Liver (tissue), 9 donors: Measurements from ENCODE around the gene RHNO1. TPM values are rescaled to one million over a fixed set of nuclear protein-coding genes. Genes with fewer than 3 reads are reported as not detected.

ENCODE experiments used
- DNase-seq: peaks from one replicate; pipeline ENCODE4 v3.0.0-alpha.2; 2017; ENCODE audit warnings: low spot score
- H3K27ac ChIP-seq, 2 donors: one replicate each; pipeline ENCODE4 v1.7.0; 2013; ENCODE audit warnings: inconsistent platforms in 2 of 2, low read length in 2 of 2, control low read depth in 1 of 2, low read depth in 1 of 2, mild to moderate bottlenecking in 1 of 2
- H3K27me3 ChIP-seq, 4 donors: one replicate each; pipeline versions ENCODE4 v1.6.1 to v1.7.0; 2013; ENCODE audit warnings: low read length in 3 of 4, inconsistent platforms in 1 of 4, mild to moderate bottlenecking in 1 of 4, moderate library complexity in 1 of 4; ENCODE audit not compliant: control insufficient read depth in 4 of 4, insufficient read depth in 4 of 4
- H3K36me3 ChIP-seq, 4 donors: one replicate each; pipeline versions ENCODE4 v1.6.1 to v1.7.0; 2013; ENCODE audit warnings: low read length in 3 of 4, mild to moderate bottlenecking in 3 of 4, low read depth in 1 of 4, moderate library complexity in 1 of 4; ENCODE audit not compliant: control insufficient read depth in 4 of 4, insufficient read depth in 3 of 4
- H3K4me1 ChIP-seq, 4 donors: one replicate each; pipeline versions ENCODE4 v1.6.1 to v1.7.0; 2013; ENCODE audit warnings: low read length in 3 of 4, mild to moderate bottlenecking in 3 of 4, moderate library complexity in 1 of 4; ENCODE audit not compliant: control insufficient read depth in 4 of 4, insufficient read depth in 4 of 4
- H3K4me3 ChIP-seq, 3 donors: one replicate each; pipeline versions ENCODE4 v1.6.1 to v1.7.0; 2013; ENCODE audit warnings: low read length in 3 of 3, control low read depth in 1 of 3, low read depth in 1 of 3, mild to moderate bottlenecking in 1 of 3
- H3K9ac ChIP-seq, 2 donors: one replicate each; pipeline ENCODE4 v1.7.0; 2013; ENCODE audit warnings: low read length in 2 of 2, mild to moderate bottlenecking in 2 of 2, moderate library complexity in 2 of 2, control low read depth in 1 of 2, low read depth in 1 of 2
- H3K9me3 ChIP-seq, 4 donors: one replicate each; pipeline versions ENCODE4 v1.6.1 to v1.7.0; 2013; ENCODE audit warnings: low read length in 3 of 4; ENCODE audit not compliant: control insufficient read depth in 4 of 4
- CTCF ChIP-seq: fragments of 150-350 bp; IDR thresholded peaks from 2 replicates; pipeline ENCODE4 v1.5.1; 2017; ENCODE audit warnings: improper control_type of control experiment, low read depth, low read length; ENCODE audit not compliant: missing input control
- FOXA1 ChIP-seq: IDR thresholded peaks from 2 replicates; pipeline ENCODE4 v1.6.1; 2016; ENCODE audit warnings: antibody characterized with exemption
- FOXA2 ChIP-seq: IDR thresholded peaks from 2 replicates; pipeline ENCODE4 v1.6.1; 2016; ENCODE audit warnings: antibody characterized with exemption
- HNF4G ChIP-seq: IDR thresholded peaks from 2 replicates; pipeline ENCODE4 v1.6.1; 2016; ENCODE audit warnings: antibody characterized with exemption
- NR2F2 ChIP-seq: IDR thresholded peaks from 2 replicates; pipeline ENCODE4 v1.6.1; 2016; ENCODE audit warnings: antibody characterized with exemption
- RXRA ChIP-seq, 2 donors: IDR thresholded peaks; 2 replicates each; pipeline ENCODE4 v1.6.1; 2017 to 2018; ENCODE audit warnings: antibody characterized with exemption in 2 of 2, mild to moderate bottlenecking in 1 of 2
- SP1 ChIP-seq: IDR thresholded peaks from 2 replicates; pipeline ENCODE4 v1.6.1; 2018; ENCODE audit warnings: antibody characterized with exemption, mild to moderate bottlenecking
- TAF1 ChIP-seq: conservative IDR thresholded peaks from 2 replicates; pipeline ENCODE4 v1.6.1; 2016; ENCODE audit warnings: antibody characterized with exemption, mild to moderate bottlenecking
- YY1 ChIP-seq: IDR thresholded peaks from 2 replicates; pipeline ENCODE4 v1.6.1; 2016; ENCODE audit warnings: antibody characterized with exemption, mild to moderate bottlenecking
- ZBTB33 ChIP-seq: IDR thresholded peaks from 2 replicates; pipeline ENCODE4 v1.6.1; 2016; ENCODE audit warnings: antibody characterized with exemption
- WGBS: extraction: QIAGEN DNeasy Blood & Tissue Kit; methylation state at CpG from one replicate; pipeline ENCODE4 v1.1.7; 2013; 5-methylcytosine and 5-hydroxymethylcytosine counted together
- polyA plus RNA-seq, 2 donors: library from polyadenylated mRNA; stranded (reverse) in 1 of 2; unstranded in 1 of 2; fragments of 200-250 nt in 1 of 2; fragments of >200 nt in 1 of 2; fragmentation: Nextera tagmentation in 1 of 2; extraction: Ambion mirVana in 1 of 2; gene quantifications; one replicate each; pipeline versions ENCODE4 v1.2.1 to v1.2.3, GENCODE V29; 2013 to 2015
- total RNA-seq, 2 donors: library from RNA; depleted of rRNA; stranded (reverse); fragments of >200 nt; gene quantifications; one replicate each; pipeline ENCODE4 v1.2.3, GENCODE V29; 2014
- TF ChIP-seq, protein P1 (sequence below): IDR thresholded peaks from 2 replicates; pipeline ENCODE4 v1.6.1; 2016; ENCODE audit warnings: antibody characterized with exemption
- TF ChIP-seq, protein P2 (sequence below): IDR thresholded peaks from 2 replicates; pipeline ENCODE4 v1.6.1; 2016; ENCODE audit warnings: antibody characterized with exemption
- TF ChIP-seq, protein P3 (sequence below): IDR thresholded peaks from 2 replicates; pipeline ENCODE4 v1.6.1; 2016; ENCODE audit warnings: antibody characterized with exemption, mild to moderate bottlenecking
- donor health status: healthy.
- donor health status: healthy.
- donor health status: healthy.
- donor health status: healthy.
- donor health status: healthy.

RHNO1 gene
- total and polyA plus RNA-seq, 4 donors: 1.4 to 14.5 (median 2.8) TPM

DNA sequence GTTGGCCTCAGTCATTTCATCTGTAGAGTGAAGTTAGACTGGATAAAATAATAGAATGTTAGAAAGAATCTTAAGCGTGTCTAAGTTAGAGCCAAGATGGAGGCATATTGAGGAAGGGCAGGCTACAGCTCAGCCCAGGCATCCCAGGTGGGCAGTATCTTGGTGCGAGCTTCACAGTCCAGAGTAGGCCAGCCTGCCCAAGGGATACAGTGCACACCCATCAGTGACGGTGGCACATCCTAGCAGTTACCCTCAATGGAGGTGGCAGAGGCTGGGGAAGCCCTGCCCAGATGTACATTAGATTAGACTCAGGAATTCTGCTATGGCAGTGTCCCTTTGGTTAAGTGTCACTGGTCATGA, 35.2 kb downstream of the RHNO1 start:
- no peak for DNase-seq
- H3K27me3 ChIP-seq: no peaks in the 10 kb centered on the region
- H3K4me3 ChIP-seq: no peak overlapping the region
- TF ChIP-seq RXRA (IDR thresholded peaks at IDR 0.05) (no peak), ZBTB33 (no peak), CTCF (no peak), FOXA1 (no peak), HNF4G (no peak), SP1 (no peak), TAF1 (no peak), FOXA2 (no peak), YY1 (no peak)
- TF ChIP-seq, protein P1, sequence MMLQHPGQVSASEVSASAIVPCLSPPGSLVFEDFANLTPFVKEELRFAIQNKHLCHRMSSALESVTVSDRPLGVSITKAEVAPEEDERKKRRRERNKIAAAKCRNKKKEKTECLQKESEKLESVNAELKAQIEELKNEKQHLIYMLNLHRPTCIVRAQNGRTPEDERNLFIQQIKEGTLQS: no peak
- TF ChIP-seq, protein P2, sequence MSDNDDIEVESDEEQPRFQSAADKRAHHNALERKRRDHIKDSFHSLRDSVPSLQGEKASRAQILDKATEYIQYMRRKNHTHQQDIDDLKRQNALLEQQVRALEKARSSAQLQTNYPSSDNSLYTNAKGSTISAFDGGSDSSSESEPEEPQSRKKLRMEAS: no peak
- H3K9ac ChIP-seq: no peak overlapping the region
- H3K27ac ChIP-seq: no peak overlapping the region
- no peaks in the 10 kb centered on the region for H3K4me1 ChIP-seq
- peaks cover 0 to 13% (median 5%) of the 10 kb centered on the region in 4 donors for H3K36me3 ChIP-seq
- 97% methylated on average over 3 of the region's 3 CpGs for WGBS
- no peaks in the 10 kb centered on the region for H3K9me3 ChIP-seq

GRCh38 chr12:2919249-2919648, 42.2 kb downstream of the RHNO1 start:
- no peak for DNase-seq
- H3K9ac ChIP-seq: no peak overlapping the region
- no peaks in the 10 kb centered on the region for H3K9me3 ChIP-seq
- H3K4me1 ChIP-seq: no peaks in the 10 kb centered on the region
- no peaks in the 10 kb centered on the region for H3K27me3 ChIP-seq
- no peak overlapping the region for H3K4me3 ChIP-seq
- WGBS: 83% methylated on average over 2 of the region's 2 CpGs
- H3K27ac ChIP-seq: no peak overlapping the region
- H3K36me3 ChIP-seq: peaks cover 0 to 15% (median 2%) of the 10 kb centered on the region in 4 donors
- TF ChIP-seq FOXA1 (no peak), CTCF (no peak), YY1 (no peak), NR2F2 (no peak), RXRA (IDR thresholded peaks at IDR 0.05) (no peak), HNF4G (no peak)
- TF ChIP-seq, protein P2: no peak
- TF ChIP-seq, protein P3, sequence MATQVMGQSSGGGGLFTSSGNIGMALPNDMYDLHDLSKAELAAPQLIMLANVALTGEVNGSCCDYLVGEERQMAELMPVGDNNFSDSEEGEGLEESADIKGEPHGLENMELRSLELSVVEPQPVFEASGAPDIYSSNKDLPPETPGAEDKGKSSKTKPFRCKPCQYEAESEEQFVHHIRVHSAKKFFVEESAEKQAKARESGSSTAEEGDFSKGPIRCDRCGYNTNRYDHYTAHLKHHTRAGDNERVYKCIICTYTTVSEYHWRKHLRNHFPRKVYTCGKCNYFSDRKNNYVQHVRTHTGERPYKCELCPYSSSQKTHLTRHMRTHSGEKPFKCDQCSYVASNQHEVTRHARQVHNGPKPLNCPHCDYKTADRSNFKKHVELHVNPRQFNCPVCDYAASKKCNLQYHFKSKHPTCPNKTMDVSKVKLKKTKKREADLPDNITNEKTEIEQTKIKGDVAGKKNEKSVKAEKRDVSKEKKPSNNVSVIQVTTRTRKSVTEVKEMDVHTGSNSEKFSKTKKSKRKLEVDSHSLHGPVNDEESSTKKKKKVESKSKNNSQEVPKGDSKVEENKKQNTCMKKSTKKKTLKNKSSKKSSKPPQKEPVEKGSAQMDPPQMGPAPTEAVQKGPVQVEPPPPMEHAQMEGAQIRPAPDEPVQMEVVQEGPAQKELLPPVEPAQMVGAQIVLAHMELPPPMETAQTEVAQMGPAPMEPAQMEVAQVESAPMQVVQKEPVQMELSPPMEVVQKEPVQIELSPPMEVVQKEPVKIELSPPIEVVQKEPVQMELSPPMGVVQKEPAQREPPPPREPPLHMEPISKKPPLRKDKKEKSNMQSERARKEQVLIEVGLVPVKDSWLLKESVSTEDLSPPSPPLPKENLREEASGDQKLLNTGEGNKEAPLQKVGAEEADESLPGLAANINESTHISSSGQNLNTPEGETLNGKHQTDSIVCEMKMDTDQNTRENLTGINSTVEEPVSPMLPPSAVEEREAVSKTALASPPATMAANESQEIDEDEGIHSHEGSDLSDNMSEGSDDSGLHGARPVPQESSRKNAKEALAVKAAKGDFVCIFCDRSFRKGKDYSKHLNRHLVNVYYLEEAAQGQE: no peak
